ENCODE data around the gene H3-3A. TPM values are rescaled to one million over a fixed set of nuclear protein-coding genes. Genes with fewer than 3 reads are reported as not detected.

The H3-3A gene
- total RNA-seq, 1 donor from 2014 or later = 606 TPM

GRCh38 chr1:226060427-226060826 lies 2.1 kb upstream of the H3-3A start:
- H3K9me3 Mint-ChIP-seq (ENCODE audit: unreplicated experiment) = no peaks in the 10 kb centered on the region
- peaks cover 17% of the 10 kb centered on the region for H3K36me3 Mint-ChIP-seq (ENCODE audit: low read depth, unreplicated experiment)
- H3K27me3 Mint-ChIP-seq (ENCODE audit: unreplicated experiment) = peaks cover 17% of the 10 kb centered on the region
- no peak for TF ChIP-seq CTCF (IDR thresholded peaks at IDR 0.05; ENCODE audit: unreplicated experiment)
- peaks cover 27% of the 10 kb centered on the region for H3K4me1 Mint-ChIP-seq (ENCODE audit: unreplicated experiment)
- DNase-seq (ENCODE audit: low spot score) = no peak
- H3K27ac Mint-ChIP-seq (ENCODE audit: unreplicated experiment) = no peak overlapping the region
- no peak overlapping the region for H3K4me3 Mint-ChIP-seq (ENCODE audit: unreplicated experiment)

- Mint-ChIP-seq H3K36me3 (ENCODE audit: low read depth, unreplicated experiment) (peaks cover 24% of the 10 kb centered on the region), H3K4me1 (ENCODE audit: unreplicated experiment) (peaks cover 33% of the 10 kb centered on the region), H3K9me3 (ENCODE audit: unreplicated experiment) (no peaks in the 10 kb centered on the region), H3K4me3 (ENCODE audit: unreplicated experiment) (peak overlapping the region; percentile 95), H3K27ac (ENCODE audit: unreplicated experiment) (peak overlapping the region; percentile 97), H3K27me3 (ENCODE audit: unreplicated experiment) (peaks cover 17% of the 10 kb centered on the region)
- TF ChIP-seq CTCF (IDR thresholded peaks at IDR 0.05; ENCODE audit: unreplicated experiment) = no peak
- no peak for DNase-seq (ENCODE audit: low spot score)
Measured at GRCh38 chr1:226061068-226061840, 1.3 kb upstream of the H3-3A start.

- no peaks in the 10 kb centered on the region for H3K9me3 Mint-ChIP-seq (ENCODE audit: unreplicated experiment)
- peak overlapping the region; percentile 97 for H3K27ac Mint-ChIP-seq (ENCODE audit: unreplicated experiment)
- no peak for TF ChIP-seq CTCF (IDR thresholded peaks at IDR 0.05; ENCODE audit: unreplicated experiment)
- peaks cover 38% of the 10 kb centered on the region for H3K4me1 Mint-ChIP-seq (ENCODE audit: unreplicated experiment)
- peaks cover 29% of the 10 kb centered on the region for H3K36me3 Mint-ChIP-seq (ENCODE audit: low read depth, unreplicated experiment)
- H3K4me3 Mint-ChIP-seq (ENCODE audit: unreplicated experiment) = peak overlapping the region; percentile 95
- DNase-seq (ENCODE audit: low spot score) = peak; percentile 84
- H3K27me3 Mint-ChIP-seq (ENCODE audit: unreplicated experiment) = peaks cover 17% of the 10 kb centered on the region
Measured at GRCh38 chr1:226061841-226062557, 517 bp upstream of the H3-3A start.

GRCh38 chr1:226063224-226063976 lies 884 bp downstream of the H3-3A start:
- Mint-ChIP-seq H3K36me3 (ENCODE audit: low read depth, unreplicated experiment) (peaks cover 29% of the 10 kb centered on the region), H3K27me3 (ENCODE audit: unreplicated experiment) (peaks cover 17% of the 10 kb centered on the region), H3K9me3 (ENCODE audit: unreplicated experiment) (no peaks in the 10 kb centered on the region), H3K4me1 (ENCODE audit: unreplicated experiment) (peaks cover 38% of the 10 kb centered on the region), H3K27ac (ENCODE audit: unreplicated experiment) (peak overlapping the region; percentile 99), H3K4me3 (ENCODE audit: unreplicated experiment) (peak overlapping the region; percentile 100)
- no peak for TF ChIP-seq CTCF (IDR thresholded peaks at IDR 0.05; ENCODE audit: unreplicated experiment)
- peak; percentile 46 for DNase-seq (ENCODE audit: low spot score)

All from endothelial cell (in vitro differentiated cells).